Measurements from ENCODE around the gene ARFGEF2.

DNA sequence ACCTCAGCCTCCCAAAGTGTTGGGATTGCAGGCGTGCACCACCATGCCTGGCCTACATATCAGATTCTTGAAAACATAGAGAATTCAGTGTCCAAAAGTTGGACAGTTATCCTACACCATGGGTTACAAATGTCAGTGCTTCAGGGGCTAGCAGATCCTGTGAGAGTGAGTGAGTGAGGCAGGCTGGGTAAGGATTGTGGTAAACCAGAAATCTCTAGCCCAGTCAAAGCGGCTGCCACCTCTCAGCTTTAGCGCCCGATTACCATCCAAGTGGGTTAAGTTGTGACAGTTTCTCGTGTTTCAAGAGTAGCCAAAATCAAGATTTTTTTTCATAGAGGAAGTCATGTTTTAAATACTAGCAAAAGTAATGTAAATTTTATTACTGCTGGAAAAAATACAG lies 102.7 kb downstream of the ARFGEF2 start:
- TF ChIP-seq, protein P1, sequence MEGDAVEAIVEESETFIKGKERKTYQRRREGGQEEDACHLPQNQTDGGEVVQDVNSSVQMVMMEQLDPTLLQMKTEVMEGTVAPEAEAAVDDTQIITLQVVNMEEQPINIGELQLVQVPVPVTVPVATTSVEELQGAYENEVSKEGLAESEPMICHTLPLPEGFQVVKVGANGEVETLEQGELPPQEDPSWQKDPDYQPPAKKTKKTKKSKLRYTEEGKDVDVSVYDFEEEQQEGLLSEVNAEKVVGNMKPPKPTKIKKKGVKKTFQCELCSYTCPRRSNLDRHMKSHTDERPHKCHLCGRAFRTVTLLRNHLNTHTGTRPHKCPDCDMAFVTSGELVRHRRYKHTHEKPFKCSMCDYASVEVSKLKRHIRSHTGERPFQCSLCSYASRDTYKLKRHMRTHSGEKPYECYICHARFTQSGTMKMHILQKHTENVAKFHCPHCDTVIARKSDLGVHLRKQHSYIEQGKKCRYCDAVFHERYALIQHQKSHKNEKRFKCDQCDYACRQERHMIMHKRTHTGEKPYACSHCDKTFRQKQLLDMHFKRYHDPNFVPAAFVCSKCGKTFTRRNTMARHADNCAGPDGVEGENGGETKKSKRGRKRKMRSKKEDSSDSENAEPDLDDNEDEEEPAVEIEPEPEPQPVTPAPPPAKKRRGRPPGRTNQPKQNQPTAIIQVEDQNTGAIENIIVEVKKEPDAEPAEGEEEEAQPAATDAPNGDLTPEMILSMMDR (IDR thresholded peaks at IDR 0.05; ENCODE audit: extremely low read depth in 1 of 2, insufficient read depth in 1 of 2, low read depth in 1 of 2, low read length in 2 of 2): no peak
- TF ChIP-seq FOS (IDR thresholded peaks at IDR 0.05; ENCODE audit: borderline replicate concordance, insufficient read depth, low read length) (no peak), MAX (IDR thresholded peaks at IDR 0.05; ENCODE audit: insufficient read depth, insufficient read length) (no peak), EZH2 (IDR thresholded peaks at IDR 0.05; ENCODE audit: borderline replicate concordance, low read depth, low read length, severe bottlenecking) (no peak), POLR2AphosphoS5 (IDR thresholded peaks at IDR 0.05; ENCODE audit: insufficient read depth, low read depth, low read length) (no peak), MYC (IDR thresholded peaks at IDR 0.05; ENCODE audit: low read depth, low read length) (no peak), POLR2A (IDR thresholded peaks at IDR 0.05; ENCODE audit: low read depth, low read length) (no peak), JUN (IDR thresholded peaks at IDR 0.05; ENCODE audit: borderline replicate concordance, insufficient read depth, insufficient read length, low read depth) (no peak)
